CD8-positive, alpha-beta memory T cell (primary cell): ENCODE measurements around the gene SMYD4. TPM values are rescaled to one million over a fixed set of nuclear protein-coding genes. Genes with fewer than 3 reads are reported as not detected.
A peak's percentile ranks its signal among the peaks of the same experiment; 100 is the strongest.
"Not testable (repeated sequence)": the region's sequence is repeated elsewhere in the genome, so short reads cannot be mapped to it uniquely, and the experiment has no call there.

Experiments used
- CTCF ChIA-PET: fragments of 350-600 bp; sonication (Branson Sonifier 250); formaldehyde crosslinking; loops from one replicate; lab custom pipeline; 2021; ENCODE audit warnings: antibody characterized with exemption; lab: Charles Lee
- POLR2A ChIA-PET: fragments of 350-600 bp; sonication (Branson Sonifier 250); formaldehyde crosslinking; loops from one replicate; lab custom pipeline; 2021; ENCODE audit warnings: antibody characterized with exemption; lab: Charles Lee
- DNase-seq, 5 donors: peaks; one replicate each; pipeline versions ENCODE4 v3.0.0 to v3.0.0-alpha.2; 2020 to 2022; ENCODE audit warnings: mixed read lengths in 1 of 5
- H3K27ac ChIP-seq: one replicate; pipeline ENCODE4 v1.7.0; 2013; ENCODE audit warnings: low read depth, mild to moderate bottlenecking, low read length, moderate library complexity
- H3K27me3 ChIP-seq: 2 replicates; pipeline ENCODE4 v1.7.0; 2013; ENCODE audit warnings: low read length, mild to moderate bottlenecking; ENCODE audit not compliant: insufficient read depth, poor library complexity, severe bottlenecking
- H3K36me3 ChIP-seq: 2 replicates; pipeline ENCODE4 v1.7.0; 2013; ENCODE audit warnings: mild to moderate bottlenecking, low read length, moderate library complexity; ENCODE audit not compliant: insufficient read depth
- H3K4me1 ChIP-seq: 2 replicates; pipeline ENCODE4 v1.7.0; 2013; ENCODE audit warnings: mild to moderate bottlenecking, low read length, moderate library complexity; ENCODE audit not compliant: insufficient read depth
- H3K4me3 ChIP-seq: 2 replicates; pipeline ENCODE4 v1.7.0; 2013; ENCODE audit warnings: mild to moderate bottlenecking, low read length
- H3K9me3 ChIP-seq: 2 replicates; pipeline ENCODE4 v1.7.0; 2013; ENCODE audit warnings: mild to moderate bottlenecking, low read length
- H3K27ac Mint-ChIP-seq, 8 donors: one replicate each; pipeline ENCODE4 v1.8.0; 2020 to 2021; ENCODE audit warnings: mixed read lengths in 8 of 8, mild to moderate bottlenecking in 6 of 8, inconsistent platforms in 3 of 8, moderate library complexity in 3 of 8
- H3K27me3 Mint-ChIP-seq, 2 donors: one replicate each; pipeline ENCODE4 v1.8.0; 2020 to 2021; ENCODE audit warnings: mixed read lengths in 2 of 2, mild to moderate bottlenecking in 1 of 2, moderate library complexity in 1 of 2
- H3K36me3 Mint-ChIP-seq, 3 donors: one replicate each; pipeline ENCODE4 v1.8.0; 2020 to 2021; ENCODE audit warnings: mixed read lengths in 3 of 3, inconsistent platforms in 1 of 3, mild to moderate bottlenecking in 1 of 3
- H3K4me1 Mint-ChIP-seq, 3 donors: one replicate each; pipeline ENCODE4 v1.8.0; 2020 to 2021; ENCODE audit warnings: mixed read lengths in 3 of 3, inconsistent platforms in 1 of 3, mild to moderate bottlenecking in 1 of 3
- H3K4me3 Mint-ChIP-seq, 7 donors: one replicate each; pipeline ENCODE4 v1.8.0; 2020 to 2021; ENCODE audit warnings: mixed read lengths in 7 of 7, mild to moderate bottlenecking in 6 of 7, moderate library complexity in 4 of 7, inconsistent platforms in 2 of 7
- H3K9me3 Mint-ChIP-seq, 5 donors: one replicate each; pipeline ENCODE4 v1.8.0; 2020 to 2022; ENCODE audit warnings: mixed read lengths in 5 of 5, mild to moderate bottlenecking in 3 of 5, moderate library complexity in 2 of 5, inconsistent platforms in 1 of 5
- polyA plus RNA-seq: library from polyadenylated mRNA; unstranded; fragments of 300-500 nt; fragmentation: Illumina TruSeq; gene quantifications from one replicate; pipeline ENCODE4 v1.2.3, GENCODE V29; 2021
- total RNA-seq, 2 experiments: library from RNA; stranded (reverse); gene quantifications; one replicate each; pipeline ENCODE4 v1.2.3, GENCODE V29; 2021

Gene SMYD4
- total and polyA plus RNA-seq, 3 experiments from 2014 or later: 16.4 to 20.1 (median 18.7) TPM

DNA sequence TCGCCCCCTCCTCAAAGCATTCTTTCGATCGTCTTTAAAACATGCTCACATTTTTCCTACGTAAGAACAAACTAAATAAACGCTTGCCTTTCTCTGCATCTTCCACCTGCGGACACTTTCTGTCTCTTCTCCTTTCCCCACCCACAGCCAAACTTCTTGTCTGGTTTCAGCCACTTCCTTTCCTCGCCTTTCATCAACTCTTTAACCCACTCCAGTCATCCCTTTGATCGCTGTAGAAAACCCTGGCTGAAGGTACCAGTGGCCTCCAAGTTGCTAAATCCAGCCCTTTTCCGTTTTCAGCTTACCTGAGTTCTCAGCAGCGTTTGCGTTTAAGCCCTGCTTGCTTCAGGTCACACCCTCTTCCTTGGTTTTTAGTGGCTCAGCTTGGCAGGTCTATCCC lies 586 bp upstream of the SMYD4 start:
- no peaks in the 10 kb centered on the region for H3K9me3 Mint-ChIP-seq
- peak overlapping the region; percentile 95 to 100 (median 97) for H3K4me3 Mint-ChIP-seq
- Histone ChIP-seq H3K4me3 (peak overlapping the region; percentile 97), H3K36me3 (no peaks in the 10 kb centered on the region), H3K27ac (peak overlapping the region; percentile 78), H3K27me3 (no peaks in the 10 kb centered on the region), H3K4me1 (peaks cover 33% of the 10 kb centered on the region), H3K9me3 (no peaks in the 10 kb centered on the region)
- peak overlapping the region; percentile 85 to 99 (median 92) for H3K27ac Mint-ChIP-seq
- DNase-seq: peak in 3 of 5 donors; percentile 2 to 47 (median 28)
- ChIA-PET POLR2A (interaction anchor here (0.5 to 2.4 kb wide), 4 partner anchors 16 to 195 kb away, joined by 3 to 20 read pairs (median 4); partner anchors contain the start of genes RILP and RTN4RL1), CTCF (interaction anchor here (1.0 to 1.4 kb wide), 4 partner anchors 35 to 161 kb away, joined by 3 to 5 read pairs (median 4); no protein-coding TSS in a partner anchor)
- H3K36me3 Mint-ChIP-seq: peaks cover 0 to 38% (median 9%) of the 10 kb centered on the region in 3 donors
- H3K4me1 Mint-ChIP-seq: peaks cover 42 to 73% (median 69%) of the 10 kb centered on the region in 3 donors
- no peaks in the 10 kb centered on the region for H3K27me3 Mint-ChIP-seq

DNA sequence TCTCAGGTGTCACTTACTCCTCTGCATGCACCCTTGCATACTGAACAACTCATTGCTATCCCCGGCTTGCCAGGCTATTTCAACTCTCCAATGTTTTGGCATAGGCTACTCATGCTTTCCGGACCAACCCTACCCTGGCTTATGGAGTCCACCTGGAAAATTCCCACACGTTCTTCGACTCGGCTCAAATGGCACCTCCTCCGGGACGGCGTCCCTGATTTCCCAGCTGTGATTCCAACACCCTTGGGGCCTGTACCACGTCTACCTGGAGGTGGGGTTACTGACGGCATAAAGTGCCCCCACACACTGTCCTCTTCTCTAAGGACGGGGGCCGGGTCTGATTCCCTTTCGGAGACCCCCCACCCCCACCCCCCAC lies 498 bp downstream of the SMYD4 start:
- ChIA-PET POLR2A (interaction anchor here (0.9 to 2.4 kb wide), 4 partner anchors 27 to 146 kb away, joined by 3 to 20 read pairs (median 4); partner anchors contain the start of gene WDR81), CTCF (interaction anchor here (0.9 to 1.4 kb wide), 4 partner anchors 10 to 110 kb away, joined by 3 to 5 read pairs (median 4); no protein-coding TSS in a partner anchor)
- Mint-ChIP-seq H3K36me3 (peaks cover 4 to 38% (median 11%) of the 10 kb centered on the region in 3 donors), H3K27ac (peak overlapping the region; percentile 30 to 93 (median 80)), H3K4me1 (peaks cover 41 to 68% (median 63%) of the 10 kb centered on the region in 3 donors), H3K27me3 (no peaks in the 10 kb centered on the region), H3K9me3 (no peaks in the 10 kb centered on the region), H3K4me3 (peak overlapping the region; percentile 95 to 100 (median 97))
- Histone ChIP-seq H3K27ac (peak overlapping the region; percentile 72), H3K4me1 (peaks cover 35% of the 10 kb centered on the region), H3K9me3 (no peaks in the 10 kb centered on the region), H3K27me3 (no peaks in the 10 kb centered on the region), H3K4me3 (peak overlapping the region; percentile 97), H3K36me3 (no peaks in the 10 kb centered on the region)
- no peak for DNase-seq

DNA sequence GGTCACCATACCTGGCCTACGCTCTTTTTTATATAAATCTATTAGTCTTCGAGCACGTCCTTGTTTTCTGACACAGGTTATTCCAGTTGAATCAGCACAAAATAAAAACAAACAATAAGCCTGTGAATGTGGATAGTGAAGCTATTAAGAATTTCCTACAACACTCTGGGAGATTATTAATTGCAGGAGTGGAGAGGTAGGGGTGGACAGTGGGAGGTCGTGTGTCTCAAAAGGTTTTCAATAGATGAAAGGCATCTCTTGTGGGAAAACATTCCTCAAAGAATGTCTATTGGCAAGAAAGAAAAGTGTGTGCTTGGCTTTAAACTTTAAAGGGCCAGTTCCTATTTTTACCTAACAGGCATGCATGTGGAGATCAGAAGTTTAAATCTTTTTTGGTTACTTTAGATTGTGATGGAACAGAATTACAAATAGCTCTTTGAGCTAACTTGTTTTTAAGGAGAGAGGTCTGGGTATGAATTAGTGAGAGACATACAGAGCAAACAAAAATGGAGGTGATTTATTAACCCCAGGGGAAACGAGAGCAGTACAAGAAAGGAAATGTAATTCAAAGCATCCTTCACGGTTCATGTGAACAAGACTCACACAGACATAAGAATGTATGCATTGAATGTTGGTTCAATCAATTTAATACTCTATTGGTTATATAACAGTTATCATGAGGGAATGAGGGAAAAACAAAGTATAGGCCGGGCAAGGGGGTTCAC lies 9.0 kb downstream of the SMYD4 start:
- peaks cover 13% of the 10 kb centered on the region for H3K4me1 ChIP-seq
- Mint-ChIP-seq H3K27me3 (no peaks in the 10 kb centered on the region), H3K4me3 (no peak overlapping the region), H3K4me1 (peaks cover 12 to 33% (median 30%) of the 10 kb centered on the region in 3 donors), H3K36me3 (peaks cover 4 to 32% (median 9%) of the 10 kb centered on the region in 3 donors), H3K9me3 (no peaks in the 10 kb centered on the region), H3K27ac (peak overlapping the region in 1 of 8 donors; percentile 62)
- no peak overlapping the region for H3K4me3 ChIP-seq
- no peak for DNase-seq
- ChIA-PET POLR2A (no interaction called here), CTCF (interaction anchor here (1.0 kb wide), 1 partner anchor 99 kb away, joined by 5 read pairs; no protein-coding TSS in a partner anchor)
- no peak overlapping the region for H3K27ac ChIP-seq
- no peaks in the 10 kb centered on the region for H3K36me3 ChIP-seq
- H3K9me3 ChIP-seq: no peaks in the 10 kb centered on the region
- no peaks in the 10 kb centered on the region for H3K27me3 ChIP-seq

DNA sequence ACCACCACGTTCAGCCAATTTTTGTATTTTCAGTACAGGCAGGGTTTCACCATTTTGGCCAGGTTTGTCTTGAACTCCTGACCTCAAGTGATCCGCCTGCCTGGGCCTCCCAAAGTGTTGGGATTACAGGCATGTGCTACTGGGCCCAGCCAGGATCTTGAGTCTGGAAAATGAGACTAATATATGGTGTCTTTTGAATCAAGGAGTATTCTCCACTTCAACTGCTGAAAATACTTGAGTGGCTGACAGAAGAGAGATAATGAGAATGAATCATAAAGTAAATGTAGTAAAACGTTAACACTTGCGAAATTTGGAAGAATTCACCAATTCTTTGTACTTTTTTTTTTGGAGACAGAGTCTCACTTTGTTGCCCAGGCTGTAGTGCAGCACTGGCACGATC lies 16.6 kb downstream of the SMYD4 start:
- no peaks in the 10 kb centered on the region for H3K9me3 ChIP-seq
- no peak for DNase-seq
- Mint-ChIP-seq H3K9me3 (no peaks in the 10 kb centered on the region), H3K27me3 (no peaks in the 10 kb centered on the region), H3K4me3 (no peak overlapping the region), H3K4me1 (peaks cover 0 to 3% (median 3%) of the 10 kb centered on the region in 3 donors), H3K27ac (peak overlapping the region in 3 of 8 donors; percentile 8 to 78 (median 36)), H3K36me3 (peaks cover 0 to 49% (median 7%) of the 10 kb centered on the region in 3 donors)
- H3K36me3 ChIP-seq: peaks cover 3% of the 10 kb centered on the region
- POLR2A ChIA-PET: interaction anchor here (0.9 kb wide), 1 partner anchor 11 kb away, joined by 4 read pairs; no protein-coding TSS in a partner anchor
- no peak overlapping the region for H3K4me3 ChIP-seq
- H3K27me3 ChIP-seq: no peaks in the 10 kb centered on the region
- H3K4me1 ChIP-seq: no peaks in the 10 kb centered on the region
- CTCF ChIA-PET: no interaction called here
- no peak overlapping the region for H3K27ac ChIP-seq

DNA sequence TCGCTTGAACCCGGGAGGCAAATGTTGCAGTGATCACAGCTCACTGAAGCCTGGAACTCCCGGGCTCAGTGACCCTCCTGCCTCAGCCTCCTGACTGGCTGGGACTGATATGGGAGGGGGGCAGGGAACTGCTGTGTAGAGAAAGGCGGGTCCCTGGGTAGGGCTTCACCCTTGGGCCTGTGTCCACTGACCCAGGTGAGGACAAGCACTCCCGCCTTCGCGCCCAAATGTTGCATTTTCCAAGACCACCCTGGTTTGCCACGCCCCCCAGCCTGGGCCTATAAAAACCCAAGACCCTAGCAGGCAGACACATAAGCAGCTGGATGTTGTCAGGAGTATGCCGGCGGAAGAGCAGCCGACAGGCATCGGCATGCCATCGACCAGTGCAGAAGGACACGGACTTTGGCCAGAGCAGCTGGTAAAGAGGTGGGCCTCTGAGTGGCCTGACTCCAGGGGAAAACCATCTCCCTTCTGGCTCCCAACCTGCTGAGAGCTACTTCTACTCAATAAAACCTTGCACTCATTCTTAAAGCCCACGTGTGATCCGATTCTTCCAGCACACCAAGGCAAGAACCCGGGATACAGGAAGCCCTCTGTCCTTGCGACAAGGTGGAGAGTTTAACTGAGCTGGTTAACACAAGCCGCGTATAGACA lies 19.1 kb downstream of the SMYD4 start:
- Histone ChIP-seq H3K36me3 (peaks cover 5% of the 10 kb centered on the region), H3K4me3 (no peak overlapping the region), H3K27ac (no peak overlapping the region), H3K9me3 (no peaks in the 10 kb centered on the region), H3K27me3 (no peaks in the 10 kb centered on the region), H3K4me1 (no peaks in the 10 kb centered on the region)
- Mint-ChIP-seq H3K36me3 (peaks cover 0 to 56% (median 9%) of the 10 kb centered on the region in 3 donors), H3K27me3 (no peaks in the 10 kb centered on the region), H3K9me3 (no peaks in the 10 kb centered on the region), H3K27ac (peak overlapping the region in 1 of 8 donors; percentile 32), H3K4me1 (peaks cover 0 to 2% (median 0%) of the 10 kb centered on the region in 3 donors), H3K4me3 (no peak overlapping the region)
- DNase-seq: no peak
- POLR2A ChIA-PET: no interaction called here
- CTCF ChIA-PET: interaction anchor here (1.4 kb wide), 1 partner anchor 25 kb away, joined by 3 read pairs; no protein-coding TSS in a partner anchor

DNA sequence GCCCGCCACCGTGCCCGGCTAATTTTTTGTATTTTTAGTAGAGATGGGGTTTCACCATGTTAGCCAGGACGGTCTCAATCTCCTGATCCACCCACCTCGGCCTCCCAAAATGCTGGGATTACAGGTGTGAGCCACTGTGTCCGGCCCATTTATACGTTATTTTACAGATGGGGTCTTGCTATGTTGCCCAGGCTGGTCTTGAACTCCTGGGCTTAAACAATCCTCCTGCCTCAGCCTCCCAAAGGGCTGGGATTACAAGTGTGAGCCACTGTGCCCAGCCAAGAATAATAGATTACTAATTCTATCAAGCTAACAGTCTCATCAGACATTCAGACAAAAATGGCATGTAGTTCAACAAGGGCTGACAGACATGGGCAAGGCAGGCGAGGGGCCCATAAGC lies 19.9 kb downstream of the SMYD4 start:
- H3K4me3 Mint-ChIP-seq, H3K27me3 Mint-ChIP-seq, H3K27me3 ChIP-seq, H3K4me1 ChIP-seq, DNase-seq, H3K4me1 Mint-ChIP-seq, H3K9me3 Mint-ChIP-seq, CTCF ChIA-PET, H3K36me3 ChIP-seq, H3K27ac ChIP-seq, POLR2A ChIA-PET, H3K4me3 ChIP-seq, H3K9me3 ChIP-seq: not testable (repeated sequence)
- Mint-ChIP-seq H3K36me3 (peaks cover 0 to 58% (median 9%) of the 10 kb centered on the region in 3 donors), H3K27ac (peak overlapping the region in 2 of 8 donors; percentile 17 to 37)

DNA sequence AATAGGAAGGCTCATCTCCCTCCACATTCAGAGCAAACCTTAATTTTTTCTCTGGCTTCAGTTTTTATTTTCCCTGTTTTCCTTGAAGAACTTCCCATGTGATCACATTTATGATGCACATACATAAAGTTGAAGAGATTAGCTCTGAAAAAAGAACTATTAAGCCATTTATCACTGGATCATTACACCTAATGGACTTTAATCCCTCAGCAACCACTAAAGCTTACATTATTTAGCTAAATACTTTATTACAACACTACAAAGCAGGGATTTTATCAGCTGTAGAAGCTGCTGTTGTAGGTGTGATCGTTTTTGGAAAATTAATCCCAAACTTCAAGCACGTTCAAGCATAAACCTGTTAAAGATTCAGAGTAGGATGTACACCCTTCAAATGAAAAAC lies 21.1 kb downstream of the SMYD4 start:
- CTCF ChIA-PET: interaction anchor here (0.6 kb wide), 1 partner anchor 263 kb away, joined by 3 read pairs; no protein-coding TSS in a partner anchor
- H3K4me1 Mint-ChIP-seq: peaks cover 0 to 2% (median 0%) of the 10 kb centered on the region in 3 donors
- H3K4me3 ChIP-seq: no peak overlapping the region
- no peak overlapping the region for H3K27ac Mint-ChIP-seq
- H3K27ac ChIP-seq: no peak overlapping the region
- no peak overlapping the region for H3K4me3 Mint-ChIP-seq
- no peaks in the 10 kb centered on the region for H3K27me3 ChIP-seq
- no peaks in the 10 kb centered on the region for H3K27me3 Mint-ChIP-seq
- H3K36me3 ChIP-seq: peaks cover 5% of the 10 kb centered on the region
- POLR2A ChIA-PET: no interaction called here
- no peaks in the 10 kb centered on the region for H3K4me1 ChIP-seq
- H3K9me3 ChIP-seq: no peaks in the 10 kb centered on the region
- H3K36me3 Mint-ChIP-seq: peaks cover 0 to 59% (median 13%) of the 10 kb centered on the region in 3 donors
- no peak for DNase-seq
- H3K9me3 Mint-ChIP-seq: no peaks in the 10 kb centered on the region
